B cell (primary cell): ENCODE results near the gene RMI2.

Experiments
- EZH2 ChIP-seq: IDR thresholded peaks from 2 replicates; pipeline ENCODE4 v1.6.1; 2012; ENCODE audit warnings: borderline replicate concordance, low read depth, mild to moderate bottlenecking, moderate library complexity, low read length; ENCODE audit not compliant: insufficient read depth, poor library complexity, severe bottlenecking
- TF ChIP-seq, protein P1 (sequence below): fragments of 200-600 bp; IDR thresholded peaks from one replicate; pipeline ENCODE4 v1.8.0; 2022; ENCODE audit warnings: antibody characterized with exemption, mild to moderate bottlenecking

GRCh38 chr16:11333702-11334101 lies 11.6 kb upstream of the RMI2 start:
- TF ChIP-seq, protein P1, sequence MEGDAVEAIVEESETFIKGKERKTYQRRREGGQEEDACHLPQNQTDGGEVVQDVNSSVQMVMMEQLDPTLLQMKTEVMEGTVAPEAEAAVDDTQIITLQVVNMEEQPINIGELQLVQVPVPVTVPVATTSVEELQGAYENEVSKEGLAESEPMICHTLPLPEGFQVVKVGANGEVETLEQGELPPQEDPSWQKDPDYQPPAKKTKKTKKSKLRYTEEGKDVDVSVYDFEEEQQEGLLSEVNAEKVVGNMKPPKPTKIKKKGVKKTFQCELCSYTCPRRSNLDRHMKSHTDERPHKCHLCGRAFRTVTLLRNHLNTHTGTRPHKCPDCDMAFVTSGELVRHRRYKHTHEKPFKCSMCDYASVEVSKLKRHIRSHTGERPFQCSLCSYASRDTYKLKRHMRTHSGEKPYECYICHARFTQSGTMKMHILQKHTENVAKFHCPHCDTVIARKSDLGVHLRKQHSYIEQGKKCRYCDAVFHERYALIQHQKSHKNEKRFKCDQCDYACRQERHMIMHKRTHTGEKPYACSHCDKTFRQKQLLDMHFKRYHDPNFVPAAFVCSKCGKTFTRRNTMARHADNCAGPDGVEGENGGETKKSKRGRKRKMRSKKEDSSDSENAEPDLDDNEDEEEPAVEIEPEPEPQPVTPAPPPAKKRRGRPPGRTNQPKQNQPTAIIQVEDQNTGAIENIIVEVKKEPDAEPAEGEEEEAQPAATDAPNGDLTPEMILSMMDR: no peak
- TF ChIP-seq EZH2: no peak
